CD14-positive monocyte (primary cell): ENCODE data around the gene CLTA. TPM values are rescaled to one million over a fixed set of nuclear protein-coding genes. Genes with fewer than 3 reads are reported as not detected.

Experiments
- DNase-seq, 3 donors: peaks; one replicate each; pipeline ENCODE4 v3.0.0-alpha.2; 2011 to 2022
- H2AFZ ChIP-seq: 2 replicates; pipeline ENCODE4 v1.6.0; 2012; ENCODE audit warnings: mild to moderate bottlenecking, low read depth, low read length, inconsistent platforms; ENCODE audit not compliant: insufficient read depth, poor library complexity, severe bottlenecking
- H3K27ac ChIP-seq, 2 donors: 1 replicate in 1 of 2; 2 replicates in 1 of 2; pipeline ENCODE4 v1.5.1; 2012 to 2013; ENCODE audit warnings: low read length in 2 of 2, control low read depth in 1 of 2, inconsistent platforms in 1 of 2, low read depth in 1 of 2, mild to moderate bottlenecking in 1 of 2
- H3K27me3 ChIP-seq, 2 donors: one replicate each; pipeline versions ENCODE4 v1.6.0 to v1.6.1; 2011 to 2013; ENCODE audit warnings: low read length in 2 of 2; ENCODE audit not compliant: control insufficient read depth in 2 of 2, insufficient read depth in 2 of 2
- H3K36me3 ChIP-seq, 2 donors: replicated peaks in 1 of 2; 1 replicate in 1 of 2; 2 replicates in 1 of 2; pipeline versions ENCODE4 v1.5.1 to v1.6.1; 2012 to 2013; ENCODE audit warnings: low read length in 2 of 2, control low read depth in 1 of 2, inconsistent platforms in 1 of 2, mild to moderate bottlenecking in 1 of 2; ENCODE audit not compliant: insufficient read depth in 2 of 2, control insufficient read depth in 1 of 2
- H3K4me1 ChIP-seq, 2 donors: 1 replicate in 1 of 2; 2 replicates in 1 of 2; pipeline versions ENCODE4 v1.5.1 to v1.6.1; 2012 to 2013; ENCODE audit warnings: low read length in 2 of 2, control low read depth in 1 of 2, inconsistent platforms in 1 of 2, mild to moderate bottlenecking in 1 of 2, moderate library complexity in 1 of 2; ENCODE audit not compliant: insufficient read depth in 2 of 2, control insufficient read depth in 1 of 2
- H3K4me2 ChIP-seq: replicated peaks from 2 replicates; pipeline ENCODE3; 2012; ENCODE audit warnings: low read length, moderate library complexity, mild to moderate bottlenecking; ENCODE audit not compliant: poor library complexity, severe bottlenecking; ENCODE audit errors: extremely low read depth
- H3K4me3 ChIP-seq, 3 experiments: fragments of 200-600 bp in 1 of 3; sonication (generic) in 1 of 3; replicated peaks in 1 of 3; 1 replicate in 2 of 3; 2 replicates in 1 of 3; pipeline ENCODE4 v1.5.1; 2011 to 2013; ENCODE audit warnings: low read length in 3 of 3, mild to moderate bottlenecking in 3 of 3, control low read depth in 2 of 3, low read depth in 2 of 3, inconsistent platforms in 1 of 3, moderate library complexity in 1 of 3
- H3K79me2 ChIP-seq: 2 replicates; pipeline ENCODE4 v1.6.0; 2012; ENCODE audit warnings: mild to moderate bottlenecking, control low read depth, inconsistent platforms, low read length, moderate library complexity; ENCODE audit not compliant: insufficient read depth
- H3K9ac ChIP-seq: 2 replicates; pipeline ENCODE4 v1.6.0; 2017; ENCODE audit warnings: low read length, mild to moderate bottlenecking; ENCODE audit not compliant: insufficient read depth, poor library complexity, severe bottlenecking
- H3K9me3 ChIP-seq, 2 donors: replicated peaks in 1 of 2; 1 replicate in 1 of 2; 2 replicates in 1 of 2; pipeline versions ENCODE4 v1.5.1 to v1.6.1; 2012 to 2013; ENCODE audit warnings: low read length in 2 of 2, control low read depth in 1 of 2; ENCODE audit not compliant: control insufficient read depth in 1 of 2, insufficient read depth in 1 of 2
- H4K20me1 ChIP-seq: 2 replicates; pipeline ENCODE4 v1.6.0; 2012; ENCODE audit warnings: mild to moderate bottlenecking, low read length, control low read depth, moderate library complexity; ENCODE audit not compliant: insufficient read depth
- H3K27ac Mint-ChIP-seq, 7 donors: one replicate each; pipeline ENCODE4 v1.8.0; 2020; ENCODE audit warnings: mild to moderate bottlenecking in 7 of 7, mixed read lengths in 7 of 7, moderate library complexity in 6 of 7, inconsistent platforms in 2 of 7
- H3K27me3 Mint-ChIP-seq, 3 donors: one replicate each; pipeline ENCODE4 v1.8.0; 2021 to 2022; ENCODE audit warnings: low read depth in 3 of 3, mild to moderate bottlenecking in 3 of 3, mixed read lengths in 3 of 3, moderate library complexity in 3 of 3, inconsistent platforms in 1 of 3
- H3K36me3 Mint-ChIP-seq, 2 donors: one replicate each; pipeline ENCODE4 v1.8.0; 2020; ENCODE audit warnings: mixed read lengths in 2 of 2, inconsistent platforms in 1 of 2, mild to moderate bottlenecking in 1 of 2
- H3K4me1 Mint-ChIP-seq: one replicate; pipeline ENCODE4 v1.8.0; 2020; ENCODE audit warnings: mild to moderate bottlenecking, mixed read lengths
- H3K4me3 Mint-ChIP-seq, 2 donors: one replicate each; pipeline ENCODE4 v1.8.0; 2020; ENCODE audit warnings: mild to moderate bottlenecking in 2 of 2, mixed read lengths in 2 of 2, moderate library complexity in 1 of 2
- H3K9me3 Mint-ChIP-seq, 7 donors: one replicate each; pipeline ENCODE4 v1.8.0; 2020 to 2022; ENCODE audit warnings: mixed read lengths in 7 of 7, mild to moderate bottlenecking in 6 of 7, moderate library complexity in 6 of 7, inconsistent platforms in 2 of 7
- WGBS: methylation state at CpG from one replicate; pipeline ENCODE4 v1.1.5; 2013; ENCODE audit warnings: missing lambda C conversion rate; ENCODE audit not compliant: insufficient coverage; 5-methylcytosine and 5-hydroxymethylcytosine counted together
- intact Hi-C, 2 donors: fragments of 100-400 bp; cut with micrococcal nuclease; formaldehyde crosslinking; loops; one replicate each; pipeline versions ENCODE4 v1.15.0 to v1.15.1; 2023
- polyA plus RNA-seq, 3 donors: library from polyadenylated mRNA; depleted of rRNA in 1 of 3; unstranded in 2 of 3; stranded (reverse) in 1 of 3; fragments of 300-500 nt in 2 of 3; fragments of >200 nt in 1 of 3; fragmentation: Illumina TruSeq in 2 of 3; gene quantifications; 1 replicate in 2 of 3; 2 replicates in 1 of 3; pipeline ENCODE4 v1.2.3, GENCODE V29; 2012 to 2021
- TF ChIP-seq, protein P1 (sequence below): fragments of 200-600 bp; IDR thresholded peaks from one replicate; pipeline ENCODE4 v1.8.0; 2022; ENCODE audit warnings: antibody characterized with exemption, mild to moderate bottlenecking

The CLTA gene
- polyA plus RNA-seq, 3 donors = 85.6 to 262 (median 225) TPM

DNA sequence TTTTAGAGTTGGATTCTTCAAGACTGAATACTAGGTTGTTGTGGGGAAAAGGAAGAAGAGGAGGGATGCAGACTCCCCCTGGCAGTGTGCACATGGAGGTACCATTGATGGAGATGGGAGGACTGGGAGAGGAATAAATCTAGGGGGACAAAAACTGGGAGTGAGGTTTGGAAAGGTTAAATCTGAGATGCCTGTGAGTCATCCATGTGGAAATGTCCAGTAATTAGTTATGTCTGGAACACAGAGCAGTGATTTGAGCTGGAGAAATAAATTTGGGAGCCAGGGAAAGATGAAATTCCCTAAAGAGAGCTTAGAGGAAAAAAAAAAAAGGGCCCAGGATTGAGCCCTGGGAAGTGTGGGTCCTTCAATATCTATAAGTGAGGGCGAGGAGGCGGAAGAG, 29.5 kb upstream of the CLTA start:
- H3K27ac Mint-ChIP-seq = peak overlapping the region in 6 of 7 donors; percentile 7 to 70 (median 52)
- peaks cover 61 to 71% of the 10 kb centered on the region in 2 donors for H3K36me3 Mint-ChIP-seq
- no peak for DNase-seq
- peaks cover 32% of the 10 kb centered on the region for H3K4me1 Mint-ChIP-seq
- peaks cover 46 to 61% of the 10 kb centered on the region in 2 donors for H3K36me3 ChIP-seq
- H3K9ac ChIP-seq = no peak overlapping the region
- peaks cover 17% of the 10 kb centered on the region for H3K79me2 ChIP-seq
- peaks cover 0 to 3% (median 1%) of the 10 kb centered on the region in 7 donors for H3K9me3 Mint-ChIP-seq
- H4K20me1 ChIP-seq = peaks cover 9% of the 10 kb centered on the region
- H3K27ac ChIP-seq = no peak overlapping the region
- no peak overlapping the region for H3K4me2 ChIP-seq
- H2AFZ ChIP-seq = no peak overlapping the region
- no peaks in the 10 kb centered on the region for H3K9me3 ChIP-seq
- peaks cover 0 to 2% (median 0%) of the 10 kb centered on the region in 3 donors for H3K27me3 Mint-ChIP-seq
- H3K4me1 ChIP-seq = peaks cover 24 to 39% of the 10 kb centered on the region in 2 donors
- H3K4me3 ChIP-seq = no peak overlapping the region
- TF ChIP-seq, protein P1, sequence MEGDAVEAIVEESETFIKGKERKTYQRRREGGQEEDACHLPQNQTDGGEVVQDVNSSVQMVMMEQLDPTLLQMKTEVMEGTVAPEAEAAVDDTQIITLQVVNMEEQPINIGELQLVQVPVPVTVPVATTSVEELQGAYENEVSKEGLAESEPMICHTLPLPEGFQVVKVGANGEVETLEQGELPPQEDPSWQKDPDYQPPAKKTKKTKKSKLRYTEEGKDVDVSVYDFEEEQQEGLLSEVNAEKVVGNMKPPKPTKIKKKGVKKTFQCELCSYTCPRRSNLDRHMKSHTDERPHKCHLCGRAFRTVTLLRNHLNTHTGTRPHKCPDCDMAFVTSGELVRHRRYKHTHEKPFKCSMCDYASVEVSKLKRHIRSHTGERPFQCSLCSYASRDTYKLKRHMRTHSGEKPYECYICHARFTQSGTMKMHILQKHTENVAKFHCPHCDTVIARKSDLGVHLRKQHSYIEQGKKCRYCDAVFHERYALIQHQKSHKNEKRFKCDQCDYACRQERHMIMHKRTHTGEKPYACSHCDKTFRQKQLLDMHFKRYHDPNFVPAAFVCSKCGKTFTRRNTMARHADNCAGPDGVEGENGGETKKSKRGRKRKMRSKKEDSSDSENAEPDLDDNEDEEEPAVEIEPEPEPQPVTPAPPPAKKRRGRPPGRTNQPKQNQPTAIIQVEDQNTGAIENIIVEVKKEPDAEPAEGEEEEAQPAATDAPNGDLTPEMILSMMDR = no peak
- H3K4me3 Mint-ChIP-seq = no peak overlapping the region
- intact Hi-C loops = loop anchor here (10.0 kb wide), 1 partner anchor 126 kb away; the partner anchor contains the start of gene RECK (in 2 of the 2)
- 100% methylated on average over 2 of the region's 2 CpGs for WGBS
- H3K27me3 ChIP-seq = no peaks in the 10 kb centered on the region

GRCh38 chr9:36162211-36162738, 28.4 kb upstream of the CLTA start:
- H3K36me3 ChIP-seq = peaks cover 39 to 55% of the 10 kb centered on the region in 2 donors
- Mint-ChIP-seq H3K27me3 (peaks cover 0 to 4% (median 0%) of the 10 kb centered on the region in 3 donors), H3K36me3 (peaks cover 55 to 64% of the 10 kb centered on the region in 2 donors), H3K4me3 (no peak overlapping the region), H3K9me3 (peaks cover 0 to 2% (median 0%) of the 10 kb centered on the region in 7 donors), H3K27ac (peak overlapping the region in 4 of 7 donors; percentile 41 to 70 (median 56)), H3K4me1 (peaks cover 40% of the 10 kb centered on the region)
- no peaks in the 10 kb centered on the region for H3K27me3 ChIP-seq
- peaks cover 11% of the 10 kb centered on the region for H3K79me2 ChIP-seq
- H2AFZ ChIP-seq = no peak overlapping the region
- 97% methylated on average over 16 of the region's 17 CpGs for WGBS
- no peak for DNase-seq
- no peak overlapping the region for H3K27ac ChIP-seq
- H3K4me3 ChIP-seq = no peak overlapping the region
- H4K20me1 ChIP-seq = peaks cover 9% of the 10 kb centered on the region
- intact Hi-C loops = loop anchor here (10.0 kb wide), 1 partner anchor 127 kb away; the partner anchor contains the start of gene RECK (in 2 of the 2)
- no peak overlapping the region for H3K9ac ChIP-seq
- H3K9me3 ChIP-seq = no peaks in the 10 kb centered on the region
- TF ChIP-seq, protein P1 = no peak
- no peak overlapping the region for H3K4me2 ChIP-seq
- peaks cover 32 to 46% of the 10 kb centered on the region in 2 donors for H3K4me1 ChIP-seq
